NCI-H69 (cell line): ENCODE measurements around the gene SPRR1A.

Source experiments
- DNase-seq: peaks from one replicate; lab custom pipeline; 2025; lab: John Stamatoyannopoulos, UW

The SPRR1A gene

DNA sequence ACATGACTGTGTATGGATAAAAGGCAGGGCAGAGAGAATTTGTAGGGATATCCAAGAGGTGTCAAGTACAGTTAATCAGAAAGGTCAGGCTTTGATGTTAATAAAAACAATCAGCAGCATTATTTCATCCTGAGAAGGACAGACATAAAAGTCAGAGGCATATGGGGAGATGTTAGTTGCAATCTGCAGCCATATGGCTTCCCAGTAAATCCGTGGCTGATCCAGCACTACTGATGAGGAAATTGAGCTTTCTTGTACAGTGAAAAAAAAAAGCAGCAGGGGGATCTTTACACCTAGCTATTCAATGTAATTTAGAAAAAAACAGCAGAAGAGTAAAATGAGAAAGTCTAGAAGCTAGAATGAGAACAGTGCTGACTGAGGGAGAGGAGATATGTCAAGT is 44.9 kb downstream of the SPRR1A start:
- no peak for DNase-seq

GRCh38 chr1:153030895-153031294 is 47.0 kb downstream of the SPRR1A start, which contains the start of gene SPRR1B:
TSS of gene SPRR1B (plus strand) at chr1:153031203. CDS start at chr1:153032346, 1,143 bp downstream.
- no peak for DNase-seq

DNA sequence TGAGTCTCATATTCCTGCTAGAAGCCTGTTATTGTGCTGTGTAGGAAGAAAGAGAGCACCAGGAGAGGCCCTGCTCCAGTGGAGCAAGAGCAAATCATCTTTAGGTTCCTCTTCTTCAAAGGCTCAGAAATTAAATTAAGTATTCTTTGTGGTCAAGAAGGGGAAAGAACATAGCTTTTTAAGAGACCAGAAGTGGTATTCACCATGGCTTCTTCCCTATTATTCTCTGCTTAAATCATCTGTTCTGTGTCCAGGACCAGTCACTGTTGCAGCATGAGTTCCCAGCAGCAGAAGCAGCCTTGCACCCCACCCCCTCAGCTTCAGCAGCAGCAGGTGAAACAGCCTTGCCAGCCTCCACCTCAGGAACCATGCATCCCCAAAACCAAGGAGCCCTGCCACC is 48.2 kb downstream of the SPRR1A start:
- DNase-seq: no peak

GRCh38 chr1:153032677-153033308 is 48.9 kb downstream of the SPRR1A start:
- peak; percentile 15 for DNase-seq

GRCh38 chr1:153035211-153035610 is 51.3 kb downstream of the SPRR1A start:
- DNase-seq: no peak
